Panc1 (cell line): ENCODE measurements around the gene LIN9.

Source experiments
- POLR2AphosphoS5 ChIP-seq: IDR thresholded peaks from 2 replicates; pipeline ENCODE4 v1.6.1; 2012; ENCODE audit warnings: mild to moderate bottlenecking, low read depth, low read length, moderate library complexity
- SIN3A ChIP-seq: IDR thresholded peaks from 2 replicates; pipeline ENCODE4 v1.6.1; 2012; ENCODE audit warnings: low read depth, mild to moderate bottlenecking, low read length, moderate library complexity, borderline replicate concordance; ENCODE audit not compliant: insufficient read depth
- TCF7L2 ChIP-seq: IDR thresholded peaks from 2 replicates; pipeline ENCODE4 v1.6.1; 2011; ENCODE audit warnings: mild to moderate bottlenecking, low read depth, low read length, inconsistent platforms
- TF ChIP-seq, protein P1 (sequence below): fragments of 450-650 bp; IDR thresholded peaks from 2 replicates; pipeline ENCODE4 v1.5.1; 2017; ENCODE audit warnings: mild to moderate bottlenecking
- TF ChIP-seq, protein P2 (sequence below), 2 experiments: IDR thresholded peaks; 2 replicates each; pipeline ENCODE4 v1.6.1; 2011 to 2012; ENCODE audit warnings: low read depth in 2 of 2, control low read depth in 1 of 2, low read length in 1 of 2, mild to moderate bottlenecking in 1 of 2, moderate library complexity in 1 of 2; ENCODE audit not compliant: insufficient read depth in 1 of 2

DNA sequence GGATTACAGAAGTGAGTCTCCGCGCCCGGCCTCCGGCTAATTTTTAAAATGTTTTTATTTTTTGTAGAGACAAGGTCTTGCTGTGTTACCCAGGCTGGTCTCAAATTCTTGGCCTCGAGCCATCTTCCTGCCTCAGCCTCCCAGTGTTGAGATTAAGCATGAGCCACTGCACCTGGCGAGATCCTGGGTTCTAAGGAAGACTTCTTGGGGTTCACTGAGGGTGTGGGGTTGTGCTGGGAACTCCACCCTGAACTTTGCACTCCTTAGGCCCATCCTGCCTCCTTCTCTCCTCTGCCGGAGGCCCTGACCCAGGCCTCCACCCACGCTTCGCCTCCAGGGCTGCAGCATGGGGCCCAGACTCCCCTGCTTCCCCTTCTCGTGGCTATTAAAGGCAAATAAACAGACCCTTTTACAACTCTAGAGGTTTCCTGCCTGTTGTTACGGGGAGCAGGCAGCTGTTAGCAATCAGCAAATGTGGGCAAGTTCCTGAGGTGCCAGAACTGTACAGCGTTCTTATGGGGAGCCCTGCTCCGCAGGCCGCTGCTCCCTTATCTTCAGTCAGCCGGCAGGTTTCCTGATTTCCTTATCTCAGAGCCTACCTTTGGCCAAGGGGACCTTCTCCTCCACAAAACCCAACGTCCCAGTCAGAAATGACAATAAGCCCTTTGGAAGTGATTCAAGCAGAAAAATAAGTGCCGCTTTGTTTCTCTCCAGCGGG lies 41.0 kb upstream of the LIN9 start:
- TF ChIP-seq, protein P1, sequence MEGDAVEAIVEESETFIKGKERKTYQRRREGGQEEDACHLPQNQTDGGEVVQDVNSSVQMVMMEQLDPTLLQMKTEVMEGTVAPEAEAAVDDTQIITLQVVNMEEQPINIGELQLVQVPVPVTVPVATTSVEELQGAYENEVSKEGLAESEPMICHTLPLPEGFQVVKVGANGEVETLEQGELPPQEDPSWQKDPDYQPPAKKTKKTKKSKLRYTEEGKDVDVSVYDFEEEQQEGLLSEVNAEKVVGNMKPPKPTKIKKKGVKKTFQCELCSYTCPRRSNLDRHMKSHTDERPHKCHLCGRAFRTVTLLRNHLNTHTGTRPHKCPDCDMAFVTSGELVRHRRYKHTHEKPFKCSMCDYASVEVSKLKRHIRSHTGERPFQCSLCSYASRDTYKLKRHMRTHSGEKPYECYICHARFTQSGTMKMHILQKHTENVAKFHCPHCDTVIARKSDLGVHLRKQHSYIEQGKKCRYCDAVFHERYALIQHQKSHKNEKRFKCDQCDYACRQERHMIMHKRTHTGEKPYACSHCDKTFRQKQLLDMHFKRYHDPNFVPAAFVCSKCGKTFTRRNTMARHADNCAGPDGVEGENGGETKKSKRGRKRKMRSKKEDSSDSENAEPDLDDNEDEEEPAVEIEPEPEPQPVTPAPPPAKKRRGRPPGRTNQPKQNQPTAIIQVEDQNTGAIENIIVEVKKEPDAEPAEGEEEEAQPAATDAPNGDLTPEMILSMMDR = no peak
- TF ChIP-seq SIN3A (no peak), POLR2AphosphoS5 (no peak), TCF7L2 (no peak)
- TF ChIP-seq, protein P2, sequence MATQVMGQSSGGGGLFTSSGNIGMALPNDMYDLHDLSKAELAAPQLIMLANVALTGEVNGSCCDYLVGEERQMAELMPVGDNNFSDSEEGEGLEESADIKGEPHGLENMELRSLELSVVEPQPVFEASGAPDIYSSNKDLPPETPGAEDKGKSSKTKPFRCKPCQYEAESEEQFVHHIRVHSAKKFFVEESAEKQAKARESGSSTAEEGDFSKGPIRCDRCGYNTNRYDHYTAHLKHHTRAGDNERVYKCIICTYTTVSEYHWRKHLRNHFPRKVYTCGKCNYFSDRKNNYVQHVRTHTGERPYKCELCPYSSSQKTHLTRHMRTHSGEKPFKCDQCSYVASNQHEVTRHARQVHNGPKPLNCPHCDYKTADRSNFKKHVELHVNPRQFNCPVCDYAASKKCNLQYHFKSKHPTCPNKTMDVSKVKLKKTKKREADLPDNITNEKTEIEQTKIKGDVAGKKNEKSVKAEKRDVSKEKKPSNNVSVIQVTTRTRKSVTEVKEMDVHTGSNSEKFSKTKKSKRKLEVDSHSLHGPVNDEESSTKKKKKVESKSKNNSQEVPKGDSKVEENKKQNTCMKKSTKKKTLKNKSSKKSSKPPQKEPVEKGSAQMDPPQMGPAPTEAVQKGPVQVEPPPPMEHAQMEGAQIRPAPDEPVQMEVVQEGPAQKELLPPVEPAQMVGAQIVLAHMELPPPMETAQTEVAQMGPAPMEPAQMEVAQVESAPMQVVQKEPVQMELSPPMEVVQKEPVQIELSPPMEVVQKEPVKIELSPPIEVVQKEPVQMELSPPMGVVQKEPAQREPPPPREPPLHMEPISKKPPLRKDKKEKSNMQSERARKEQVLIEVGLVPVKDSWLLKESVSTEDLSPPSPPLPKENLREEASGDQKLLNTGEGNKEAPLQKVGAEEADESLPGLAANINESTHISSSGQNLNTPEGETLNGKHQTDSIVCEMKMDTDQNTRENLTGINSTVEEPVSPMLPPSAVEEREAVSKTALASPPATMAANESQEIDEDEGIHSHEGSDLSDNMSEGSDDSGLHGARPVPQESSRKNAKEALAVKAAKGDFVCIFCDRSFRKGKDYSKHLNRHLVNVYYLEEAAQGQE (IDR thresholded peaks at IDR 0.05; ENCODE audit: insufficient read depth in 1 of 2, low read depth in 2 of 2, low read length in 1 of 2) = no peak
